H9 (cell line): ENCODE measurements around the gene TRAF3IP1. TPM values are rescaled to one million over a fixed set of nuclear protein-coding genes. Genes with fewer than 3 reads are reported as not detected.
A peak's percentile ranks its signal among the peaks of the same experiment; 100 is the strongest.

Experiments used
- DNase-seq: peaks from one replicate; pipeline ENCODE4 v3.0.0-alpha.2; 2017
- H2AFZ ChIP-seq: one replicate; pipeline ENCODE4 v1.6.1; 2013; ENCODE audit warnings: mild to moderate bottlenecking, low read length, control low read depth, moderate library complexity
- H2AK5ac ChIP-seq: 2 replicates; pipeline ENCODE4 v1.6.1; 2013; ENCODE audit warnings: low read length, control low read depth, mixed read lengths; ENCODE audit not compliant: insufficient read length
- H2BK120ac ChIP-seq: one replicate; pipeline ENCODE4 v1.6.1; 2013; ENCODE audit warnings: low read depth, mild to moderate bottlenecking, low read length, control low read depth, inconsistent platforms; ENCODE audit not compliant: poor library complexity, severe bottlenecking
- H2BK12ac ChIP-seq: 2 replicates; pipeline ENCODE4 v1.6.1; 2013; ENCODE audit warnings: low read length, control low read depth, mixed read lengths, low read depth; ENCODE audit not compliant: insufficient read length
- H2BK15ac ChIP-seq: 2 replicates; pipeline ENCODE4 v1.6.1; 2013; ENCODE audit warnings: low read depth, low read length, control low read depth
- H2BK20ac ChIP-seq: one replicate; pipeline ENCODE4 v1.6.1; 2013; ENCODE audit warnings: low read depth, mild to moderate bottlenecking, low read length, control low read depth, inconsistent platforms; ENCODE audit not compliant: poor library complexity, severe bottlenecking
- H2BK5ac ChIP-seq: 2 replicates; pipeline ENCODE4 v1.6.1; 2013; ENCODE audit warnings: low read length, control low read depth, mixed read lengths; ENCODE audit not compliant: insufficient read length
- H3K14ac ChIP-seq: 2 replicates; pipeline ENCODE4 v1.6.1; 2013; ENCODE audit warnings: low read length, control low read depth; ENCODE audit not compliant: insufficient read depth
- H3K18ac ChIP-seq: 2 replicates; pipeline ENCODE4 v1.6.1; 2013; ENCODE audit warnings: low read depth, mild to moderate bottlenecking, mixed read lengths, low read length, control low read depth; ENCODE audit not compliant: insufficient read length
- H3K23ac ChIP-seq: 2 replicates; pipeline ENCODE4 v1.6.1; 2013; ENCODE audit warnings: low read length, control low read depth, mixed read lengths, low read depth; ENCODE audit not compliant: insufficient read length
- H3K23me2 ChIP-seq: 2 replicates; pipeline ENCODE4 v1.6.1; 2013; ENCODE audit warnings: low read depth, mild to moderate bottlenecking, mixed read lengths, low read length, control low read depth; ENCODE audit not compliant: insufficient read length, poor library complexity, severe bottlenecking
- H3K27ac ChIP-seq: 2 replicates; pipeline ENCODE4 v1.5.1; 2013; ENCODE audit warnings: low read length, control low read depth, mixed read lengths, low read depth; ENCODE audit not compliant: insufficient read length
- H3K27me3 ChIP-seq: 2 replicates; pipeline ENCODE4 v1.6.1; 2013; ENCODE audit warnings: low read length, control low read depth, inconsistent platforms; ENCODE audit not compliant: insufficient read depth
- H3K4ac ChIP-seq: 2 replicates; pipeline ENCODE4 v1.6.1; 2013; ENCODE audit warnings: low read depth, mild to moderate bottlenecking, control low read depth, inconsistent platforms, low read length, moderate library complexity
- H3K4me1 ChIP-seq: 2 replicates; pipeline ENCODE4 v1.6.1; 2013; ENCODE audit warnings: low read length, control low read depth, inconsistent platforms; ENCODE audit not compliant: insufficient read depth
- H3K4me2 ChIP-seq: 2 replicates; pipeline ENCODE4 v1.6.1; 2013; ENCODE audit warnings: low read length, control low read depth, mixed read lengths; ENCODE audit not compliant: insufficient read length, insufficient read depth
- H3K56ac ChIP-seq: 2 replicates; pipeline ENCODE4 v1.6.1; 2013; ENCODE audit warnings: low read depth, mild to moderate bottlenecking, mixed read lengths, low read length, control low read depth; ENCODE audit not compliant: insufficient read length
- H3K79me1 ChIP-seq: 2 replicates; pipeline ENCODE4 v1.6.1; 2013; ENCODE audit warnings: low read depth, mild to moderate bottlenecking, moderate library complexity, low read length, control low read depth, inconsistent platforms; ENCODE audit not compliant: insufficient read depth, poor library complexity, severe bottlenecking
- H3K79me2 ChIP-seq: 2 replicates; pipeline ENCODE4 v1.6.1; 2013; ENCODE audit warnings: low read length, control low read depth, inconsistent platforms; ENCODE audit not compliant: insufficient read depth
- H3K9ac ChIP-seq: 2 replicates; pipeline ENCODE4 v1.6.1; 2013; ENCODE audit warnings: low read length, control low read depth, mixed read lengths; ENCODE audit not compliant: insufficient read length; ENCODE audit errors: extremely low read depth
- H3K9me3 ChIP-seq: one replicate; pipeline ENCODE4 v1.6.1; 2013; ENCODE audit warnings: low read depth, low read length, inconsistent platforms; ENCODE audit not compliant: control insufficient read depth
- H3T11ph ChIP-seq: one replicate; pipeline ENCODE4 v1.6.1; 2013; ENCODE audit warnings: mild to moderate bottlenecking, low read length, control low read depth, inconsistent platforms
- H4K20me1 ChIP-seq: one replicate; pipeline ENCODE4 v1.6.1; 2013; ENCODE audit not compliant: control insufficient read depth, insufficient read length, insufficient read depth
- H4K5ac ChIP-seq: 2 replicates; pipeline ENCODE4 v1.6.1; 2013; ENCODE audit warnings: low read depth, mild to moderate bottlenecking, mixed read lengths, low read length, control low read depth; ENCODE audit not compliant: insufficient read length
- H4K8ac ChIP-seq: replicated peaks from 2 replicates; pipeline ENCODE4 v1.6.1; 2013; ENCODE audit warnings: low read length, control low read depth, mixed read lengths, low read depth; ENCODE audit not compliant: insufficient read length
- H4K91ac ChIP-seq: 2 replicates; pipeline ENCODE4 v1.6.1; 2013; ENCODE audit warnings: low read depth, mild to moderate bottlenecking, moderate library complexity, mixed read lengths, low read length, control low read depth; ENCODE audit not compliant: insufficient read length
- H3K27ac Mint-ChIP-seq, 3 experiments: 2 replicates in 2 of 3; 3 replicates in 1 of 3; pipeline ENCODE4 v1.8.0; 2020 to 2021; ENCODE audit warnings: mixed read lengths in 3 of 3, mild to moderate bottlenecking in 1 of 3, moderate library complexity in 1 of 3
- H3K27me3 Mint-ChIP-seq: 2 replicates; pipeline ENCODE4 v1.8.0; 2021; ENCODE audit warnings: low read depth, mild to moderate bottlenecking, moderate library complexity, mixed read lengths
- H3K36me3 Mint-ChIP-seq, 3 experiments: 2 replicates in 2 of 3; 3 replicates in 1 of 3; pipeline ENCODE4 v1.8.0; 2020 to 2021; ENCODE audit warnings: low read depth in 3 of 3, mixed read lengths in 3 of 3; ENCODE audit not compliant: insufficient read depth in 1 of 3
- H3K4me1 Mint-ChIP-seq, 2 experiments: 2 replicates each; pipeline ENCODE4 v1.8.0; 2020; ENCODE audit warnings: mixed read lengths in 2 of 2
- H3K4me3 Mint-ChIP-seq, 2 experiments: 2 replicates in 1 of 2; 3 replicates in 1 of 2; pipeline ENCODE4 v1.8.0; 2020 to 2021; ENCODE audit warnings: mild to moderate bottlenecking in 2 of 2, mixed read lengths in 2 of 2, moderate library complexity in 1 of 2
- H3K9me3 Mint-ChIP-seq, 2 experiments: 2 replicates in 1 of 2; 3 replicates in 1 of 2; pipeline ENCODE4 v1.8.0; 2020; ENCODE audit warnings: mild to moderate bottlenecking in 2 of 2, mixed read lengths in 2 of 2, moderate library complexity in 1 of 2
- CTCF ChIP-seq: fragments of 200-600 bp; sonication (generic); conservative IDR thresholded peaks from 3 replicates; pipeline ENCODE4 v1.8.0; 2021; ENCODE audit warnings: antibody characterized with exemption, mild to moderate bottlenecking
- WGBS: extraction: QIAGEN DNeasy Blood & Tissue Kit; methylation state at CpG from one replicate; pipeline ENCODE4 v1.1.7; 2013; ENCODE audit warnings: missing lambda C conversion rate, low lambda C conversion rate, mixed read lengths; ENCODE audit not compliant: insufficient read length; ENCODE audit errors: extremely low coverage; 5-methylcytosine and 5-hydroxymethylcytosine counted together
- total RNA-seq: library from RNA; stranded (reverse); gene quantifications from 2 replicates; pipeline ENCODE4 v1.2.1, GENCODE V29; 2021

Gene TRAF3IP1
- total RNA-seq, 1 experiment from 2014 or later, result 16.4 TPM

- Histone ChIP-seq H2BK120ac (no peak overlapping the region), H3K23me2 (no peaks in the 10 kb centered on the region), H4K91ac (no peak overlapping the region), H3K14ac (no peak overlapping the region), H2AFZ (no peak overlapping the region), H4K5ac (no peak overlapping the region), H3K23ac (no peak overlapping the region), H3K27me3 (no peaks in the 10 kb centered on the region), H3K9me3 (no peaks in the 10 kb centered on the region), H2BK20ac (no peak overlapping the region), H2BK5ac (no peak overlapping the region), H2BK12ac (no peak overlapping the region), H3K18ac (no peak overlapping the region), H4K8ac (no peak overlapping the region), H3K27ac (no peak overlapping the region), H3K79me1 (no peaks in the 10 kb centered on the region), H3K9ac (no peak overlapping the region), H3K4me2 (no peak overlapping the region), H2AK5ac (no peak overlapping the region), H3T11ph (no peak overlapping the region), H2BK15ac (no peak overlapping the region), H3K4ac (no peak overlapping the region), H3K4me1 (no peaks in the 10 kb centered on the region), H3K56ac (no peak overlapping the region), H4K20me1 (no peaks in the 10 kb centered on the region), H3K79me2 (no peaks in the 10 kb centered on the region)
- Mint-ChIP-seq H3K4me3 (no peak overlapping the region), H3K27me3 (peaks cover 20% of the 10 kb centered on the region), H3K9me3 (no peaks in the 10 kb centered on the region), H3K36me3 (no peaks in the 10 kb centered on the region), H3K27ac (no peak overlapping the region), H3K4me1 (peaks cover 6 to 14% of the 10 kb centered on the region in 2 experiments)
- no peak for TF ChIP-seq CTCF
- WGBS, result no CpG with 5 or more reads among the region's 7 CpGs
- peak; percentile 18 for DNase-seq
Observed at GRCh38 chr2:238299803-238300202, 20.5 kb upstream of the TRAF3IP1 start.
